ENCODE measurements around the gene NPPB.

Gene NPPB

DNA sequence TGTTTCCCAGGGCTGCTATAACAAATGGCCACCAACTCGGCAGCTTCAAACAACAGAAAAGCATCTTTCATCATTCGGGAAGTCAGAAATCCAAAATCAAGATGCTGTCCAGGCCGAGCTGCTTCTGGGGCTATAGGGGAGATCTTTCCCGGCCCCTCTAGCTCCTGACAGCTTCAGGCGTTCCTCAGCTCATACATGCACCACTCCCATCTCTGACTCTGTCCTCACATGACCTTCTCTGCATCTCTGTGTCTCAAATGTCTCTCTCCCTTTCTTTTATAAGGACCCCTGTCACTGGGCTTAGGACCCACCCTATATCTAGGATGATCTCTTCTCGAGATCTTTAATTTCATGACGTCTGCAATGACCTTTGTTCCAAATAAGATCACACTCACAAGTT, 13.8 kb upstream of the NPPB start:
- Histone ChIP-seq H3K27me3 (ENCODE audit: insufficient read depth, low read length) (no peaks in the 10 kb centered on the region), H3K36me3 (ENCODE audit: insufficient read depth, low read length) (no peaks in the 10 kb centered on the region), H3K4me1 (ENCODE audit: insufficient read depth, low read length) (no peaks in the 10 kb centered on the region), H3K9ac (ENCODE audit: low read depth, low read length) (no peak overlapping the region), H3K9me3 (ENCODE audit: insufficient read depth, low read depth, low read length) (no peaks in the 10 kb centered on the region), H3K4me3 (ENCODE audit: low read length) (no peak overlapping the region), H3K27ac (ENCODE audit: low read depth, low read length) (no peak overlapping the region)
- 89% methylated on average over 7 of the region's 7 CpGs for WGBS

DNA sequence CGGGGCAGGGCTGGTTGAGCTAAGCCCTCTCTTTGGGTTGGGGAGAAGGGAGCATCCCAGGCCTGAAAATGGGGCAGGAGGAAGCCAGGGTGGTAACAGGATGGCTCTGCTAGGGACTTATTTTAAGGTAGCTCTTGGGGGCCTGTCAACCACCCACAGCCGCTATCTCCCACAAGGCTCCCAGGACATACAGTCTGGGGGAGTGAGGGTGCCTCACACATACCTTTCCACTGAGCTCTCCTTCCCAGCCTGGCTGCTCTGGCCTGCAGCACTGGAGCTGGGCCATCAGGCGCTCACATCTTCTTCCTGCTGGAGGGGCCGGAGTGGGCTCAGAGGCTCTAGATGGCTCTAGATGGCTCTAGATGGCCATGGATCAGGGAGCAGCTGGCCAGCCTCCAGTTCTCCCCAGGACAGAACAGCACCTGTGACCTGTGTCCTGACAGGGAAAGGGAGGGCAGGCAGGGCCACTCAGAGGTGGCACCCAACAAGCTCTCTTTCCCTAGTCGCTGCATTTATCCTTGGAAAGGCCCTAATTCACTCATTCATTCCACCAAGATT, 11.0 kb upstream of the NPPB start:
- Histone ChIP-seq H3K9me3 (ENCODE audit: insufficient read depth, low read depth, low read length) (no peaks in the 10 kb centered on the region), H3K36me3 (ENCODE audit: insufficient read depth, low read length) (no peaks in the 10 kb centered on the region), H3K27me3 (ENCODE audit: insufficient read depth, low read length) (no peaks in the 10 kb centered on the region), H3K4me3 (ENCODE audit: low read length) (no peak overlapping the region), H3K9ac (ENCODE audit: low read depth, low read length) (no peak overlapping the region), H3K27ac (ENCODE audit: low read depth, low read length) (no peak overlapping the region), H3K4me1 (ENCODE audit: insufficient read depth, low read length) (no peaks in the 10 kb centered on the region)
- 92% methylated on average over 5 of the region's 5 CpGs for WGBS

DNA sequence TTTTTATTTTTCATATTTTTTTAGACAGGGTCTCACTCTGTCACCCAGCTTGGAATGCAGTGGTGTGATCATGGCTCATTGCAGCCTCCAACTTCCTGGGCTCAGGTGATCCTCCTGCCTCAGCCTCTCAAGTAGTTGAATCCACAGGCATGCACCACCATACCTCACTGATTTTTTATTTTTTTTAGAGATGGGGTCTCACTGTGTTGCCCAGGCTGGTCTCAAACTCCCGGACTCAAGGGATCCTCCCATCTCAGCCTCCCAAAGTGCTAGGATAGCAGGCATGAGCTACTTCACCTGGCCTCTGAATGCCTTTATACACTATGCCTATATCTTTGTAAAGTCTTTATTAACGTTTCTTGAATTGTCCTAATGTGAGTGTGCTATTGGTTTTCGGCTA, 10.4 kb upstream of the NPPB start:
- no peak overlapping the region for H3K9ac ChIP-seq (ENCODE audit: low read depth, low read length)
- no peaks in the 10 kb centered on the region for H3K9me3 ChIP-seq (ENCODE audit: insufficient read depth, low read depth, low read length)
- no peaks in the 10 kb centered on the region for H3K36me3 ChIP-seq (ENCODE audit: insufficient read depth, low read length)
- H3K4me3 ChIP-seq (ENCODE audit: low read length) = no peak overlapping the region
- WGBS = 94% methylated on average over 3 of the region's 3 CpGs
- no peaks in the 10 kb centered on the region for H3K4me1 ChIP-seq (ENCODE audit: insufficient read depth, low read length)
- H3K27ac ChIP-seq (ENCODE audit: low read depth, low read length) = no peak overlapping the region
- H3K27me3 ChIP-seq (ENCODE audit: insufficient read depth, low read length) = no peaks in the 10 kb centered on the region

DNA sequence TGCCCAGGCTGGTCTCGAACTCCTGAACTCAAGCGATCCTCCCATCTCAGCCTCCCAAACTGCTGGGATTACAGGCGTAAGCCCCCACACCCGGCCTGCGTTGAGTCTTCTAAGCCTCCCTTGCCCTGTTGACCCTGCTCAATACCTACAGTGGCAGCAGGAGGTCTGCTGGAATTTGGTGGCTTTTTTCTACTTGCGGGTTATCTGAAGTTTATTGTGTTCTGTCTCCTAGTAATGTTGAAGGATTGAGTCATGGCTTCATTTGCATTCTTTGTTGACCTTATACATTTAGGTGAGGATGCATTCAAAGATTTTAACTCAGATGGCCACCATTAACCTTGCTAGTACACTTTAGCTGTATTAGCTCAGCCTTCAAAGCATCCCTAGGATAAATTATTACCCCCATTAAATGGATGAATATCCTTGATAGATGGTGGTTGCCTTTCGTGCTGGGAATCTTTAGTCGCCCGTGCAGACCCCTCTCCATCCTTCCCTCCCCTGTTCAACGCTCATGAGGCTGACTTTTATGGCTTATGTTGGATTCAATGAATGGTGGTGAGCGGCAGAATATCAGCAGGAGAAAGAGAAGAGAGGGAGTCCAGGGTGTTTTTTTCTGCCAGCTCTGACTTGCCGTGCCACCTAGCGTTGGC, 9.7 kb upstream of the NPPB start:
- Histone ChIP-seq H3K4me3 (ENCODE audit: low read length) (no peak overlapping the region), H3K27ac (ENCODE audit: low read depth, low read length) (no peak overlapping the region), H3K27me3 (ENCODE audit: insufficient read depth, low read length) (no peaks in the 10 kb centered on the region), H3K4me1 (ENCODE audit: insufficient read depth, low read length) (no peaks in the 10 kb centered on the region), H3K9ac (ENCODE audit: low read depth, low read length) (no peak overlapping the region), H3K9me3 (ENCODE audit: insufficient read depth, low read depth, low read length) (no peaks in the 10 kb centered on the region), H3K36me3 (ENCODE audit: insufficient read depth, low read length) (no peaks in the 10 kb centered on the region)
- 77% methylated on average over 9 of the region's 13 CpGs for WGBS

DNA sequence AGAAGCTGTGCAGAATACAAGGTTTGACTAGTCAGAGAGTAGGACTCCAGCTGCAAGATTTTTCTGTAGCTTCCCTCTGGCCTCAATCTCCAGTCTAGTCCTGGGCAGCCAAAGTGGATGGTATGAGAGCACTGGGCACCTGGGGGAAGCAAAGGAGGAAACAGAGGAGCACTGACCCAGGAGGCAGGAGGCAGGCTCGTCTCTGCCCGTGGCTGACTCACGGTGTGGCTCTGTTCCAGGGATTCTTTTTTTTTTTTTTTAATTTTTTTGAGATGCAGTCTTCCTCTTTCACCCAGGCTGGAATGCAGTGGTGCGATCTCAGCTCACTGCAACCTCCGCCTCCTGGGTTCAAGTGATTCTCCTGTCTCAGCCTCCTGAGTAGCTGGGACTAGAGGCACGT, 4.1 kb upstream of the NPPB start:
- H3K27me3 ChIP-seq (ENCODE audit: insufficient read depth, low read length) = peaks cover 28% of the 10 kb centered on the region
- no peaks in the 10 kb centered on the region for H3K36me3 ChIP-seq (ENCODE audit: insufficient read depth, low read length)
- no peaks in the 10 kb centered on the region for H3K9me3 ChIP-seq (ENCODE audit: insufficient read depth, low read depth, low read length)
- no peaks in the 10 kb centered on the region for H3K4me1 ChIP-seq (ENCODE audit: insufficient read depth, low read length)
- H3K9ac ChIP-seq (ENCODE audit: low read depth, low read length) = no peak overlapping the region
- H3K4me3 ChIP-seq (ENCODE audit: low read length) = no peak overlapping the region
- H3K27ac ChIP-seq (ENCODE audit: low read depth, low read length) = no peak overlapping the region
- 93% methylated on average over 5 of the region's 6 CpGs for WGBS

DNA sequence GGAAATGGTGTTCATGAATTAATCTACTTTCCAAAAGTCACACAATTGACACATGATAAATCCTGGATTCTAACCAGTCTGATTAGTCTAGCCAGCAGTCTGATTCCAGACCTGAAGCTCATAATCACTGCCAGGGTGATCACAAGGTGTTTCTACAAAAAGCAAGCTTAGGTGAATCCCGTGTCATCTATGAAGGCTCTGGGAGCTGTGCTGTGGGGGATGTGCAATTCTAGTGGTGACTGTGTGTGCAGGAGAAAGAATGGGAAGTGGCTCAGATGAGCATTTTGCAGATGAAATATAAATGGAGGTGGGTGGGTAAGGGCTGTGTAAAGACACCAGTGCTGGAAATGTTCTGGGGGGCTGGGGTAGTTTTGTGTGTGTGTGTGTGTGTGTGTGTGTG, 1.8 kb upstream of the NPPB start:
- Histone ChIP-seq H3K27ac (ENCODE audit: low read depth, low read length) (no peak overlapping the region), H3K36me3 (ENCODE audit: insufficient read depth, low read length) (no peaks in the 10 kb centered on the region), H3K4me3 (ENCODE audit: low read length) (no peak overlapping the region), H3K9me3 (ENCODE audit: insufficient read depth, low read depth, low read length) (no peaks in the 10 kb centered on the region), H3K4me1 (ENCODE audit: insufficient read depth, low read length) (no peaks in the 10 kb centered on the region), H3K9ac (ENCODE audit: low read depth, low read length) (no peak overlapping the region), H3K27me3 (ENCODE audit: insufficient read depth, low read length) (peaks cover 41% of the 10 kb centered on the region)
- 64% methylated on average over 1 of the region's 1 CpG for WGBS

DNA sequence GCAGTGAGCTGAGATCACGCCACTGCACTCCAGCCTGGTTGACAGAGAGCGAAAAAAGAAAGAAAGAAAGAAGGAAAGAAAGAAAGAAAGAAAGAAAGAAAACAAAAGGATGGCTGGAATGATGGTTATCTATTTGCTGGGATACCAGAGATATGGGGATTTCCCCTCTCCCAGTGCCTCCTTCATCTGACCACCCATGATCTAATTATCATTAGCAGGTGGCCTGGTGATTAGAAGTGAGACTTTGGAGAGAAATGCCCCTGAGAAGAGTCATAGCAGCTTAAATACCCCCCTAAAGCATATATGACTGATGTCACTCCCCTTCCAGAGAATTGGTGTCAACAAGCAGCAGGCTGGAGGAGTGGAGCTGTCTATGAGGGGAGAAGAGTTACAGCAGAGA, 1.3 kb upstream of the NPPB start:
- Histone ChIP-seq H3K27me3 (ENCODE audit: insufficient read depth, low read length) (peaks cover 41% of the 10 kb centered on the region), H3K9me3 (ENCODE audit: insufficient read depth, low read depth, low read length) (no peaks in the 10 kb centered on the region), H3K27ac (ENCODE audit: low read depth, low read length) (no peak overlapping the region), H3K4me3 (ENCODE audit: low read length) (no peak overlapping the region), H3K4me1 (ENCODE audit: insufficient read depth, low read length) (no peaks in the 10 kb centered on the region), H3K36me3 (ENCODE audit: insufficient read depth, low read length) (no peaks in the 10 kb centered on the region), H3K9ac (ENCODE audit: low read depth, low read length) (no peak overlapping the region)
- WGBS = 86% methylated on average over 2 of the region's 2 CpGs

DNA sequence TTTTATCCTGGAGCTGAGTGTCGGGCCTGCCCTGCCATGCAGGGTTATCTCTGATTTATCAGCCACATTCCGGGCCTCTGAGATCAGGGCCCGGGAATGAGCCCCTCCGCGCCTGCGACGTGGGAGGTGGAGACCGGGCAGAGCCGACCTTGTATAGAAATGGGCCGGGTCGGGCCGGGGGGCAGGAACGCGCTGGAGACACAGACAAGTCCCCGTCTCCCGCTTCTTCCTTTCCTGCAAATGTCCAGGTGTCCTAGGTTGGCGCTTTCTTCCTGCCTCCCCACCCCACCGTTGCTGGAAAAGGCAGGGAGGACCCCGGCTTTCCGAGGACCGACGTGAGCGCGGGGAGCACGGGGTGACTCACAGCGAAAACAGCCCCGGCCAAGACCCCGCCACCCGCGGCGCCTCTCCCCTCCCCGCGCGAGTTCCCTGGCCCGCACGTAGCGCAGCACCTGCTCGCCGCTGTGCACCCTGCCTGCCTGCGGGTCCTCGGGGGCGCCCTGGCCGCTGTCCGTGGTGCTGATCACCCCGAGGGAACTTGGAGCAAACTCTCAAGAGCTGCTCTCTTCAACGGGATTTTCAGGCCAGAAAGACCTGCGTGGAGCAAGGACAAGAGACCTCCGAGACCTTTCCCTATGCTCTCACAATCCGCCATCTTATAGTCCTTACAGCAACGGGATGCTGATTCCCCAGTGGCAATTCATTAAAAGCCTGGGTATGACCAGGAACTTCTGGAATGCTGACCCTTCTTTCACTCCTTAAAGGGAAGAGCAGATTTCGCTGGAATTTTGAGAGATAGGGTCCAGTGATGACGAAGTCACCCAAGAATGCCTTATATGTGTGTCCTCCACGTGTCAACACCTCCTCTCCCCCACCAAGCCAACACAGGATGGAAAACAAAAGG, 475 bp upstream of the NPPB start:
- Histone ChIP-seq H3K4me1 (ENCODE audit: insufficient read depth, low read length) (no peaks in the 10 kb centered on the region), H3K27ac (ENCODE audit: low read depth, low read length) (no peak overlapping the region; the same call in 1 of the 2 replicates), H3K36me3 (ENCODE audit: insufficient read depth, low read length) (no peaks in the 10 kb centered on the region), H3K9ac (ENCODE audit: low read depth, low read length) (peak overlapping the region; percentile 53), H3K9me3 (ENCODE audit: insufficient read depth, low read depth, low read length) (no peaks in the 10 kb centered on the region), H3K27me3 (ENCODE audit: insufficient read depth, low read length) (peaks cover 41% of the 10 kb centered on the region), H3K4me3 (ENCODE audit: low read length) (peak overlapping the region; percentile 48)
- 4% methylated on average over 52 of the region's 53 CpGs for WGBS

DNA sequence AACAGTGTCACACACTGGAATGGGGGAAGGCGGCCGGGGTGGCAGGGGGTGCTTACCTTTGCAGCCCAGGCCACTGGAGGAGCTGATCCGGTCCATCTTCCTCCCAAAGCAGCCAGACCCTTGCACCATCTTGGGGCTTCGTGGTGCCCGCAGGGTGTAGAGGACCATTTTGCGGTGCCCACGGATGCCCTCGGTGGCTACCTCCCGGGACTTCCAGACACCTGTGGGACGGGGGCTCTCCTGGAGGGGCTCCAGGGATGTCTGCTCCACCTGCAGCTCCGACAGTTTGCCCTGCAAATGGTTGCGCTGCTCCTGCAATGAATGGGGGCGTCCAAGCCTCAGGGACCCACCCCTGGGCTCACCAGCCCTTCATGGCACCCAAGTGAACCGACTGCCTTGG, 587 bp downstream of the NPPB start:
- H3K9me3 ChIP-seq (ENCODE audit: insufficient read depth, low read depth, low read length) = no peaks in the 10 kb centered on the region
- peaks cover 41% of the 10 kb centered on the region for H3K27me3 ChIP-seq (ENCODE audit: insufficient read depth, low read length)
- H3K36me3 ChIP-seq (ENCODE audit: insufficient read depth, low read length) = no peaks in the 10 kb centered on the region
- no peak overlapping the region for H3K27ac ChIP-seq (ENCODE audit: low read depth, low read length)
- 87% methylated on average over 14 of the region's 14 CpGs for WGBS
- H3K4me1 ChIP-seq (ENCODE audit: insufficient read depth, low read length) = no peaks in the 10 kb centered on the region
- H3K4me3 ChIP-seq (ENCODE audit: low read length) = peak overlapping the region; percentile 48
- H3K9ac ChIP-seq (ENCODE audit: low read depth, low read length) = no peak overlapping the region

DNA sequence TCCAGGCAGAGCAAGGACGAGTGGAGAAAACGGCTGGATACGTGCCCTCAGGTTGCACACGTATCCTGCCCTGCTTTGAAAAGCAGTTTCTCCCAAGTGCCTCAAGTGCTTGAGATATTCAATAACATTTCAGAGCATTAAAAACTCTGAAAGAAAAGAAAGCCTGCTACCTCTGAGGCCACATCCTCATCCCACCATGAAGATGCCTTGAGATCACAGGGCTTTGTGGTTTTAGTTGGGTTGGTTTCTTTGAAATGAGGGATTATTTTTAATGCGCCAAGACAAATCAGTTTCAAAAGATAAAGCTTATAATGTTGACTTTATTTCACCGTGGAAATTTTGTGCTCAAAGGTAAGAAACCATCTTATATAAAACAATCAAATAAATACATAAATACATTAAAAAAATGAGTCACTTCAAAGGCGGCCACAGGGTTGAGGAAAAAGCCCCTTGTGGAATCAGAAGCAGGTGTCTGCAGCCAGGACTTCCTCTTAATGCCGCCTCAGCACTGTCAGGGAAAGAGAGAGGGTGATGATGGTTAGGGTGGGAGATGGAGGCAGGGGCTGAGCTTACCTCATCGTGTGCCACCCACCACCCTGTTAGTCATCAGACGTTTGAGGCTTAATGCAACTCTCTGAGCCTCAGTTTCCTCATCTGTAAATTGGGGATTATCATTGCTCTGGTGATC, 1.4 kb downstream of the NPPB start:
- H3K9me3 ChIP-seq (ENCODE audit: insufficient read depth, low read depth, low read length) = no peaks in the 10 kb centered on the region
- H3K27ac ChIP-seq (ENCODE audit: low read depth, low read length) = no peak overlapping the region
- no peaks in the 10 kb centered on the region for H3K36me3 ChIP-seq (ENCODE audit: insufficient read depth, low read length)
- peaks cover 39% of the 10 kb centered on the region for H3K27me3 ChIP-seq (ENCODE audit: insufficient read depth, low read length)
- WGBS = 51% methylated on average over 9 of the region's 10 CpGs
- no peak overlapping the region for H3K4me3 ChIP-seq (ENCODE audit: low read length)
- H3K4me1 ChIP-seq (ENCODE audit: insufficient read depth, low read length) = no peaks in the 10 kb centered on the region
- H3K9ac ChIP-seq (ENCODE audit: low read depth, low read length) = no peak overlapping the region

DNA sequence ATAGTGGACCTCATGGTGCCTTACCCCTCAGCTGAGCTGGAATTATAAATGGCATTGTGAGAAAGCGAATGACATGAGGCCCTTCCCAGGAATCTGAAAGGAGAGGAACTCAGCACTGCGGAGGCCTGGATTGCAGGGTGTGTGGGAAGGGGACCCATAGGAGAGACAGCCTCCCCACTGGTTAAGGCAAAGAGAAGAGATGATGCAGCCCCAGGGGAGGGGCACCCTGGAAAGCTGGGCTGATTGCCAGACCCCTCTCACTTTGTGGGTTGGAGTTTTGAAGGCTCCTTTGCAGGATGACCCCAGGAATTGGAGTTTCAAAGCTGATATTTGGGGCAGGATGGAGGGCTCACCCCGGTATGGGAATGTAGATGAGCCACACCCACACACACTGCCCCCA, 2.0 kb downstream of the NPPB start:
- no peaks in the 10 kb centered on the region for H3K4me1 ChIP-seq (ENCODE audit: insufficient read depth, low read length)
- no peaks in the 10 kb centered on the region for H3K36me3 ChIP-seq (ENCODE audit: insufficient read depth, low read length)
- H3K9me3 ChIP-seq (ENCODE audit: insufficient read depth, low read depth, low read length) = no peaks in the 10 kb centered on the region
- WGBS = 80% methylated on average over 2 of the region's 3 CpGs
- H3K27ac ChIP-seq (ENCODE audit: low read depth, low read length) = no peak overlapping the region
- peaks cover 38% of the 10 kb centered on the region for H3K27me3 ChIP-seq (ENCODE audit: insufficient read depth, low read length)
- H3K9ac ChIP-seq (ENCODE audit: low read depth, low read length) = no peak overlapping the region
- H3K4me3 ChIP-seq (ENCODE audit: low read length) = no peak overlapping the region

All from HUES64 (cell line).